Activated CD8-positive, alpha-beta memory T cell treated with anti-CD3 and anti-CD28 coated beads for 24 hours (primary cell): ENCODE data around the gene ASS1.
"Not testable (repeated sequence)": the region's sequence is repeated elsewhere in the genome, so short reads cannot be mapped to it uniquely, and the experiment has no call there.

Source experiments
- DNase-seq: peaks from one replicate; pipeline ENCODE4 v3.0.0-alpha.2; 2020

Gene ASS1

GRCh38 chr9:130419521-130420035 is 25.2 kb upstream of the ASS1 start:
- DNase-seq, result no peak

- DNase-seq, result no peak
Observed at GRCh38 chr9:130421154-130421801, 23.5 kb upstream of the ASS1 start.

- no peak for DNase-seq
Observed at GRCh38 chr9:130421802-130422276, 22.9 kb upstream of the ASS1 start.

GRCh38 chr9:130422546-130422945 is 22.2 kb upstream of the ASS1 start:
- DNase-seq, result no peak

GRCh38 chr9:130423272-130423671 is 21.5 kb upstream of the ASS1 start:
- DNase-seq, result no peak

GRCh38 chr9:130424595-130425454 is 19.9 kb upstream of the ASS1 start:
- DNase-seq, result no peak

GRCh38 chr9:130425741-130426466 is 18.9 kb upstream of the ASS1 start:
- no peak for DNase-seq

GRCh38 chr9:130426467-130426773 is 18.3 kb upstream of the ASS1 start:
- no peak for DNase-seq

- no peak for DNase-seq
Observed at GRCh38 chr9:130426883-130427282, 17.9 kb upstream of the ASS1 start.

GRCh38 chr9:130427326-130427725 is 17.4 kb upstream of the ASS1 start:
- no peak for DNase-seq

- no peak for DNase-seq
Observed at GRCh38 chr9:130428086-130428665, 16.6 kb upstream of the ASS1 start.

GRCh38 chr9:130429381-130429780 is 15.4 kb upstream of the ASS1 start:
- DNase-seq, result no peak

- DNase-seq, result no peak
Observed at GRCh38 chr9:130429831-130430230, 14.9 kb upstream of the ASS1 start.

- DNase-seq, result no peak
Observed at GRCh38 chr9:130430232-130430631, 14.5 kb upstream of the ASS1 start.

- DNase-seq, result no peak
Observed at GRCh38 chr9:130430734-130431535, 13.8 kb upstream of the ASS1 start.

GRCh38 chr9:130431536-130432303 is 13.0 kb upstream of the ASS1 start:
- DNase-seq, result no peak

GRCh38 chr9:130432362-130432761 is 12.4 kb upstream of the ASS1 start:
- DNase-seq, result no peak

- no peak for DNase-seq
Observed at GRCh38 chr9:130432796-130433167, 12.0 kb upstream of the ASS1 start.

- DNase-seq, result peak; percentile 77
Observed at GRCh38 chr9:130433168-130433946, 11.4 kb upstream of the ASS1 start.

GRCh38 chr9:130433947-130434262 is 10.9 kb upstream of the ASS1 start:
- DNase-seq, result no peak

- DNase-seq, result not testable (repeated sequence)
Observed at GRCh38 chr9:130434656-130435055, 10.1 kb upstream of the ASS1 start.
